Measurements from ENCODE around the gene RPS19BP1.

The RPS19BP1 gene

GRCh38 chr22:39490966-39491680 is 41.4 kb downstream of the RPS19BP1 start:
- Histone ChIP-seq H3K9ac (ENCODE audit: low read depth, low read length) (no peak overlapping the region), H3K4me1 (ENCODE audit: control insufficient read depth, insufficient read depth, low read length) (no peaks in the 10 kb centered on the region), H3K36me3 (ENCODE audit: control insufficient read depth, insufficient read depth, low read length) (no peaks in the 10 kb centered on the region), H3K4me3 (ENCODE audit: low read depth, low read length) (no peak overlapping the region), H3K27me3 (ENCODE audit: control insufficient read depth, insufficient read depth, low read length) (peaks cover 11% of the 10 kb centered on the region), H3K9me3 (ENCODE audit: control insufficient read depth, insufficient read depth, low read length) (no peaks in the 10 kb centered on the region)

DNA sequence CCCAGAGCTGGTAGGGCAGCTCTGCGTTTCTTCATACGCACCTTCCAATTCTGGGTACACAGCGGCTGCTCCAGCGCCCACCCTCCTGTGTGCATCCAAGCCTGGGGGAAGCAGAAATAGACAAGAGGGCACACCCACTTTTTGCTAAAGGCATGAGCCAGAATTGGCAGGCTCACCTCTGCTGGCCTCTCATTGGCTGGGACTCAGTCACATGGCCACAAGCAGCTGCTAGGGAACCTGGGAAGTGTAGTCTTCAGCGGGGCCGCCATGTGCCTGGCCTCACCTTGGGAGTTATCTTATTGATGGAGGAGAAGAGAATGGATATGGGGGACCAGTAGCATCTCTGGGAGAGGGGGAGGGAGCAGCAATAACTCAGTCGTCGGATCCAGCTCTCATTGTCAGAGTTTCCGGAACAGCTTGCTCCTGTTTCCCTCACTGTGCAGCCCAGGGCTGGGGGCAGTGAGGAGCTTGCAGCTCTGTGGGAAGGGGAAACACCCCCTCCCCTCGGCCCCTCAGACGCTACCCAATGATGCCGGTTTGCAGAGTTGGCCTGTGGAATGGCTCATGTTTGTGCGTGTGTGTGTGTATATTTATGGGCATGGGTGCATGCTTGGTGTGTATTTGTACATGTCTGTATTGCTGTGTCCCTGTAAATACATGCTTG is 42.3 kb downstream of the RPS19BP1 start:
- Histone ChIP-seq H3K4me1 (ENCODE audit: control insufficient read depth, insufficient read depth, low read length) (no peaks in the 10 kb centered on the region), H3K27me3 (ENCODE audit: control insufficient read depth, insufficient read depth, low read length) (peaks cover 11% of the 10 kb centered on the region), H3K4me3 (ENCODE audit: low read depth, low read length) (peak overlapping the region; percentile 18), H3K36me3 (ENCODE audit: control insufficient read depth, insufficient read depth, low read length) (no peaks in the 10 kb centered on the region), H3K9ac (ENCODE audit: low read depth, low read length) (no peak overlapping the region), H3K9me3 (ENCODE audit: control insufficient read depth, insufficient read depth, low read length) (no peaks in the 10 kb centered on the region)

GRCh38 chr22:39489094-39490068 is 43.2 kb downstream of the RPS19BP1 start:
- Histone ChIP-seq H3K27me3 (ENCODE audit: control insufficient read depth, insufficient read depth, low read length) (peaks cover 9% of the 10 kb centered on the region), H3K4me1 (ENCODE audit: control insufficient read depth, insufficient read depth, low read length) (no peaks in the 10 kb centered on the region), H3K9me3 (ENCODE audit: control insufficient read depth, insufficient read depth, low read length) (no peaks in the 10 kb centered on the region), H3K4me3 (ENCODE audit: low read depth, low read length) (peak overlapping the region; percentile 18), H3K36me3 (ENCODE audit: control insufficient read depth, insufficient read depth, low read length) (no peaks in the 10 kb centered on the region), H3K9ac (ENCODE audit: low read depth, low read length) (no peak overlapping the region)

DNA sequence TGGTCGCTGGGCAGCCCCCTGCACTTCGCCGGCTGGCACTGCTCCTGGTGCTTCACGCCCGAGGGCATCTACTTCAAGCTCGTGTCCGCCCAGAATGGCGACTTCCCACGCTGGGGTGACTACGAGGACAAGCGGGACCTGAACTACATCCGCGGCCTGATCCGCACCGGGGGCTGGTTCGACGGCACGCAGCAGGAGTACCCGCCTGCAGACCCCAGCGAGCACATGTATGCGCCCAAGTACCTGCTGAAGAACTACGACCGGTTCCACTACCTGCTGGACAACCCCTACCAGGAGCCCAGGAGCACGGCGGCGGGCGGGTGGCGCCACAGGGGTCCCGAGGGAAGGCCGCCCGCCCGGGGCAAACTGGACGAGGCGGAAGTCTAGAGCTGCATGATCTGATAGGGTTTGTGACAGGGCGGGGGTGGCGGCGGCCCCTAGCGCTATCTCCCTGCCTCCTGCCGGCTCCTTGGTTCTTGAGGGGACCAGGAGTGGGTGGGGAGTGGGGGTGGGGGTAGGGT is 43.9 kb downstream of the RPS19BP1 start:
- no peak overlapping the region for H3K9ac ChIP-seq (ENCODE audit: low read depth, low read length)
- no peak overlapping the region for H3K4me3 ChIP-seq (ENCODE audit: low read depth, low read length)
- H3K9me3 ChIP-seq (ENCODE audit: control insufficient read depth, insufficient read depth, low read length): no peaks in the 10 kb centered on the region
- peaks cover 1% of the 10 kb centered on the region for H3K27me3 ChIP-seq (ENCODE audit: control insufficient read depth, insufficient read depth, low read length)
- H3K4me1 ChIP-seq (ENCODE audit: control insufficient read depth, insufficient read depth, low read length): no peaks in the 10 kb centered on the region
- no peaks in the 10 kb centered on the region for H3K36me3 ChIP-seq (ENCODE audit: control insufficient read depth, insufficient read depth, low read length)

DNA sequence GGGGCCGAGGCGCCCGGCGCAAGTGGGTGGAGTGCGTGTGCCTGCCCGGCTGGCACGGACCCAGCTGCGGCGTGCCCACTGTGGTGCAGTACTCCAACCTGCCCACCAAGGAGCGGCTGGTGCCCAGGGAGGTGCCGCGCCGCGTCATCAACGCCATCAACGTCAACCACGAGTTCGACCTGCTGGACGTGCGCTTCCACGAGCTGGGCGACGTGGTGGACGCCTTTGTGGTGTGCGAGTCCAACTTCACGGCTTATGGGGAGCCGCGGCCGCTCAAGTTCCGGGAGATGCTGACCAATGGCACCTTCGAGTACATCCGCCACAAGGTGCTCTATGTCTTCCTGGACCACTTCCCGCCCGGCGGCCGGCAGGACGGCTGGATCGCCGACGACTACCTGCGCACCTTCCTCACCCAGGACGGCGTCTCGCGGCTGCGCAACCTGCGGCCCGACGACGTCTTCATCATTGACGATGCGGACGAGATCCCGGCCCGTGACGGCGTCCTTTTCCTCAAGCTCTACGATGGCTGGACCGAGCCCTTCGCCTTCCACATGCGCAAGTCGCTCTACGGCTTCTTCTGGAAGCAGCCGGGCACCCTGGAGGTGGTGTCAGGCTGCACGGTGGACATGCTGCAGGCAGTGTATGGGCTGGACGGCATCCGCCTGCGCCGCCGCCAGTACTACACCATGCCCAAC is 44.6 kb downstream of the RPS19BP1 start:
- no peaks in the 10 kb centered on the region for H3K36me3 ChIP-seq (ENCODE audit: control insufficient read depth, insufficient read depth, low read length)
- H3K4me3 ChIP-seq (ENCODE audit: low read depth, low read length): no peak overlapping the region

GRCh38 chr22:39486951-39487825 is 45.4 kb downstream of the RPS19BP1 start:
- H3K36me3 ChIP-seq (ENCODE audit: control insufficient read depth, insufficient read depth, low read length): no peaks in the 10 kb centered on the region
- H3K4me3 ChIP-seq (ENCODE audit: low read depth, low read length): no peak overlapping the region
- no peaks in the 10 kb centered on the region for H3K4me1 ChIP-seq (ENCODE audit: control insufficient read depth, insufficient read depth, low read length)
- no peaks in the 10 kb centered on the region for H3K9me3 ChIP-seq (ENCODE audit: control insufficient read depth, insufficient read depth, low read length)
- H3K27me3 ChIP-seq (ENCODE audit: control insufficient read depth, insufficient read depth, low read length): no peaks in the 10 kb centered on the region
- no peak overlapping the region for H3K9ac ChIP-seq (ENCODE audit: low read depth, low read length)

More for the DNA sequence above, 44.6 kb downstream of the RPS19BP1 start:
- no peak overlapping the region for H3K9ac ChIP-seq (ENCODE audit: low read depth, low read length)
- no peaks in the 10 kb centered on the region for H3K9me3 ChIP-seq (ENCODE audit: control insufficient read depth, insufficient read depth, low read length)
- no peaks in the 10 kb centered on the region for H3K4me1 ChIP-seq (ENCODE audit: control insufficient read depth, insufficient read depth, low read length)
- no peaks in the 10 kb centered on the region for H3K27me3 ChIP-seq (ENCODE audit: control insufficient read depth, insufficient read depth, low read length)

DNA sequence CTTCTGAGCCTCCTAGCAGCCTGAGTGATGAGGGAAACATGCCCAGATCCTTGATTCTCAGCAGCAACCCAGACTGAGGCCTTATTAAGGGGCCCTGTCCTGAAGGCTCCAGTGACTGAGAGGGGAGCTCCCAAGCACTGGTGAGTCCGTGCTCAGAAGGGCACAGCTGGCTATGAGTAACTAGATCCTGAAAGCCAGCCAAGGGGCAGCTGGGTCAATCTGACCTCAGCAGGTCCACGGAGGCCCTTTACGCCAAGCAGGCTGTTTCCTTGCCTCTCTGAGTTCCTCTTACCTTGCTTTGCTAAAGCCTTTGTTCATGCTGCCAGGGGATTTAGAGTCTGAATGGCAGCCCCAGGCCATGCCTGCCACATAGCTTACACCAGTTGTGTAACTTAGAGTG is 49.8 kb downstream of the RPS19BP1 start:
- Histone ChIP-seq H3K9me3 (ENCODE audit: control insufficient read depth, insufficient read depth, low read length) (no peaks in the 10 kb centered on the region), H3K27me3 (ENCODE audit: control insufficient read depth, insufficient read depth, low read length) (no peaks in the 10 kb centered on the region), H3K4me1 (ENCODE audit: control insufficient read depth, insufficient read depth, low read length) (no peaks in the 10 kb centered on the region), H3K4me3 (ENCODE audit: low read depth, low read length) (no peak overlapping the region), H3K36me3 (ENCODE audit: control insufficient read depth, insufficient read depth, low read length) (no peaks in the 10 kb centered on the region), H3K9ac (ENCODE audit: low read depth, low read length) (no peak overlapping the region)

- Histone ChIP-seq H3K27me3 (ENCODE audit: control insufficient read depth, insufficient read depth, low read length) (no peaks in the 10 kb centered on the region), H3K9ac (ENCODE audit: low read depth, low read length) (no peak overlapping the region), H3K4me3 (ENCODE audit: low read depth, low read length) (no peak overlapping the region), H3K36me3 (ENCODE audit: control insufficient read depth, insufficient read depth, low read length) (no peaks in the 10 kb centered on the region), H3K4me1 (ENCODE audit: control insufficient read depth, insufficient read depth, low read length) (no peaks in the 10 kb centered on the region), H3K9me3 (ENCODE audit: control insufficient read depth, insufficient read depth, low read length) (no peaks in the 10 kb centered on the region)
These were observed 51.0 kb downstream of the RPS19BP1 start for GRCh38 chr22:39481595-39481994.

DNA sequence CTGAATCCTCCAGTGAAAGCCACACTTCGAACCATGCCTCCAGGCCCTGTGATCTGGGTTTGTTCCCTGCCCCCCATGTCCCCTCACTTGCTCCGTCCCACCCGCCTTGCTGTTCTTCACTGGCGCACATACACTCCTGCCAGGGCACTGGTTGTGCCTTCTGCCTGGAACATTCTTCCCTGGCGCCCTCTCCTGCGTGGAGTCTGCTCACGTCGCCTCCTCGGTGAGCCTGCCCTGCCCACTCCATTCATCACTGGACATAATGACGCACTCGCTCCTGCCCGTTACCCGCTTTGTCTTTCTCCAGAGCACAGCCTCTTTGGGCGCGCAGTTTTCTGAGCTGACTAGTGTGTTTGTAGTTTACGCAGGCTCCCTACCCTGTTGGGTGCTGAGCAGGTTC is 51.5 kb downstream of the RPS19BP1 start:
- Histone ChIP-seq H3K9ac (ENCODE audit: low read depth, low read length) (no peak overlapping the region), H3K4me3 (ENCODE audit: low read depth, low read length) (no peak overlapping the region), H3K27me3 (ENCODE audit: control insufficient read depth, insufficient read depth, low read length) (no peaks in the 10 kb centered on the region), H3K9me3 (ENCODE audit: control insufficient read depth, insufficient read depth, low read length) (no peaks in the 10 kb centered on the region), H3K4me1 (ENCODE audit: control insufficient read depth, insufficient read depth, low read length) (no peaks in the 10 kb centered on the region), H3K36me3 (ENCODE audit: control insufficient read depth, insufficient read depth, low read length) (no peaks in the 10 kb centered on the region)

- Histone ChIP-seq H3K4me3 (ENCODE audit: low read depth, low read length) (no peak overlapping the region), H3K4me1 (ENCODE audit: control insufficient read depth, insufficient read depth, low read length) (no peaks in the 10 kb centered on the region), H3K27me3 (ENCODE audit: control insufficient read depth, insufficient read depth, low read length) (no peaks in the 10 kb centered on the region), H3K9ac (ENCODE audit: low read depth, low read length) (no peak overlapping the region), H3K36me3 (ENCODE audit: control insufficient read depth, insufficient read depth, low read length) (no peaks in the 10 kb centered on the region), H3K9me3 (ENCODE audit: control insufficient read depth, insufficient read depth, low read length) (no peaks in the 10 kb centered on the region)
These were observed 52.0 kb downstream of the RPS19BP1 start for GRCh38 chr22:39480557-39480956.

All from iPS-15b (cell line).